ENCODE data around the gene MT1HL1. TPM values are rescaled to one million over a fixed set of nuclear protein-coding genes. Genes with fewer than 3 reads are reported as not detected.
"Not testable (repeated sequence)": the region's sequence is repeated elsewhere in the genome, so short reads cannot be mapped to it uniquely, and the experiment has no call there.

MT1HL1 gene
- total RNA-seq, 3 donors from 2014 or later: not detected

- Mint-ChIP-seq H3K36me3 (ENCODE audit: insufficient read depth) (peaks cover 2% of the 10 kb centered on the region), H3K4me3 (no peak overlapping the region), H3K27me3 (ENCODE audit: low read depth) (no peaks in the 10 kb centered on the region), H3K9me3 (peaks cover 6% of the 10 kb centered on the region), H3K4me1 (ENCODE audit: low read depth) (no peaks in the 10 kb centered on the region)
- ATAC-seq (no peak), DNase-seq (no peak)
These were observed 25.5 kb downstream of the MT1HL1 start for GRCh38 chr1:236978740-236979139.

GRCh38 chr1:236975461-236975860, 28.8 kb downstream of the MT1HL1 start:
- H3K27me3 Mint-ChIP-seq (ENCODE audit: low read depth): peaks cover 3% of the 10 kb centered on the region
- ATAC-seq (no peak), DNase-seq (no peak)
- peaks cover 6% of the 10 kb centered on the region for H3K9me3 Mint-ChIP-seq
- no peak overlapping the region for H3K4me3 Mint-ChIP-seq
- H3K36me3 Mint-ChIP-seq (ENCODE audit: insufficient read depth): peaks cover 2% of the 10 kb centered on the region
- no peaks in the 10 kb centered on the region for H3K4me1 Mint-ChIP-seq (ENCODE audit: low read depth)

- H3K9me3 Mint-ChIP-seq: not testable (repeated sequence)
These were observed 30.2 kb downstream of the MT1HL1 start for GRCh38 chr1:236974025-236974424.

GRCh38 chr1:236966636-236967035, 37.6 kb downstream of the MT1HL1 start:
- ATAC-seq: no peak
- Mint-ChIP-seq H3K36me3 (ENCODE audit: insufficient read depth) (no peaks in the 10 kb centered on the region), H3K4me3 (no peak overlapping the region), H3K9me3 (no peaks in the 10 kb centered on the region), H3K4me1 (ENCODE audit: low read depth) (no peaks in the 10 kb centered on the region), H3K27me3 (ENCODE audit: low read depth) (peaks cover 7% of the 10 kb centered on the region)
- no peak for DNase-seq

More at GRCh38 chr1:236974025-236974424, 30.2 kb downstream of the MT1HL1 start:
- not testable (repeated sequence) for DNase-seq; H3K4me1 Mint-ChIP-seq (ENCODE audit: low read depth); ATAC-seq; H3K36me3 Mint-ChIP-seq (ENCODE audit: insufficient read depth); H3K27me3 Mint-ChIP-seq (ENCODE audit: low read depth); H3K4me3 Mint-ChIP-seq

- Mint-ChIP-seq H3K4me1 (ENCODE audit: low read depth) (no peaks in the 10 kb centered on the region), H3K4me3 (no peak overlapping the region)
These were observed 40.3 kb downstream of the MT1HL1 start for GRCh38 chr1:236963920-236964319.

GRCh38 chr1:236959112-236959511, 45.1 kb downstream of the MT1HL1 start:
- Mint-ChIP-seq H3K4me3 (no peak overlapping the region), H3K36me3 (ENCODE audit: insufficient read depth) (no peaks in the 10 kb centered on the region), H3K4me1 (ENCODE audit: low read depth) (no peaks in the 10 kb centered on the region), H3K27me3 (ENCODE audit: low read depth) (peaks cover 7% of the 10 kb centered on the region), H3K9me3 (peaks cover 4% of the 10 kb centered on the region)
- no peak for DNase-seq
- no peak for ATAC-seq

More at GRCh38 chr1:236963920-236964319, 40.3 kb downstream of the MT1HL1 start:
- H3K36me3 Mint-ChIP-seq (ENCODE audit: insufficient read depth): no peaks in the 10 kb centered on the region
- DNase-seq (no peak), ATAC-seq (no peak)
- no peaks in the 10 kb centered on the region for H3K9me3 Mint-ChIP-seq
- peaks cover 7% of the 10 kb centered on the region for H3K27me3 Mint-ChIP-seq (ENCODE audit: low read depth)

GRCh38 chr1:236957235-236957634, 47.0 kb downstream of the MT1HL1 start:
- H3K4me3 Mint-ChIP-seq: no peak overlapping the region

More at GRCh38 chr1:236957235-236957634, 47.0 kb downstream of the MT1HL1 start:
- Mint-ChIP-seq H3K27me3 (ENCODE audit: low read depth) (peaks cover 7% of the 10 kb centered on the region), H3K9me3 (peaks cover 4% of the 10 kb centered on the region), H3K36me3 (ENCODE audit: insufficient read depth) (no peaks in the 10 kb centered on the region), H3K4me1 (ENCODE audit: low read depth) (no peaks in the 10 kb centered on the region)
- no peak for ATAC-seq
- DNase-seq: no peak

Other genes starting within 250 kb of the MT1HL1 start
- 10 to 100 TPM; 34.2 to 40.1 (median 39.0) TPM for gene MTR, start 209.1 kb downstream of the MT1HL1 start, total RNA-seq
- gene RYR2, start 37.7 kb upstream of the MT1HL1 start, total RNA-seq: under 1 TPM; 0.05 to 0.08 (median 0.05) TPM